ENCODE measurements around the gene AAR2.

Gene AAR2

DNA sequence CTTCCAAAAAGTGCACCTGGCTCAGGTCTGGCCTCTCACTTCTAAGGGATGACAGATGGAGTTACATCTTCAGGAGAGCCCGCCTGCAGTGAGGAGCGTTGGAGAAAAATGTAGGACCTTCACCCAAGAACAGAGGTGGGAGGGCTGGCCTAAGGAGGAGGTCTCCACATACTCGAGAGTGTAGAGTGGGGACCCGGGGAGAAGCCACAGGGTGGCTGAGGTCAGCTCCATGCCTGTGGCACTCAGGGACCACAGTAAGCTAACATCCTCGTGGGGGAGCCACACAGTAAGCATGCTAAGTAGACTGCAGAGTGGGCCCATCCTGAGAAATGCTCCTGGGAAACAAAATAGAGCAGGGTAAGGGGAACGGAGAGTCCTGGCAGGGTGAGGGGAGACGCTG, 24.0 kb downstream of the AAR2 start:
- DNase-seq (ENCODE audit: low spot score): no peak

DNA sequence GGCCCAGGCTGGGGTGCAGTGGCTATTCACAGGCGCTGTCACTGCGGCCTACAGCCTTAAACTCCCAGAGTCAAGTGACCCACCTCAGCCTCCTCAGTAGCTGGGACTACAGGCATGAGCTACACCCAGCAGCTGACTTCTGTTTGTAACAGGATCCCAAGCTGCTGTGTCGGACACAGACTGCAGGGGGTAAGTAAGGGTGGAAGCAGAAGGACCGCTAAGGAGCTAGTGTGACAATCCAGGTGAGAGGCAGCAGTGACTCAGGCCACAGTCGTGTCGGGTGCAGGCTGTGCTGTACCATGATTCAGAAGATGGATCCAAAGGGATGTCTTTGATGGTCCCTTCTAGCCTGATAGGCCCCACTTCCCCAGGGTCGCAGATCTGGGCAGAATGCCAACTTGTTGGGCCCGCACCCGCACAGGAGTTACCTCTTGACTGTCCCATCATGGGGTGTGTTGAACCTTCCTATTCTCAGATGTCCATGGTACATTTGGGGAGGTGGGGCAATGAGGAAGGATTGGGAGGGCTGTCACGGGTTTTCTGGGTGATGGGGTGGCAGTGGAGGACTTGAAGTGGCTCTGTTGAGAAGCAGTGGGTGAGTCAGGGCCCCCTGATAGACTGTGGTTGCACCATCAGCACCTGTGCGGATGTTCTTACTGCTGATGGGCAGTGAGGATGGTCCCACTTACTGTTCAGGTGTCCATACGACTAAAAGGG, 25.3 kb downstream of the AAR2 start:
- DNase-seq (ENCODE audit: low spot score): no peak

DNA sequence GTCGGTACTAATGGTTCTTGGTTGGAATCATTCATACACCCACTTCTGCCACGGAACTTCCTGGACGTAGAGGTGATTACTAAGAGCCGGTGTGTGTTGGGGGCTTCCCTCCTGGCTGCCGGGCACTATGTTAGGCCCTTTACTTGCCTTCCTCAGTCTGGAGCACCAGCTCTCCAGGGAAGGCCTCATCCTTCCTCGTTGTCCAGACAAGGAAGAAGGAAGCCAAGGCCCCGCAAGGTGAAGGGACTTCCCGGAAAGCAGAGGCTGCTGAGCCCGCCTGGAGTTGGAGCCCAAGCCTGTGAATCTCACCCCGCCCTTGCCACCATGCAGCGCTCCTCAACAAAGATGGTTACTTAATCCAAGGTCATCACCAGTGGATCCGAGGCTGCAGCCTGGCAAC, 26.2 kb downstream of the AAR2 start:
- no peak for DNase-seq (ENCODE audit: low spot score)

DNA sequence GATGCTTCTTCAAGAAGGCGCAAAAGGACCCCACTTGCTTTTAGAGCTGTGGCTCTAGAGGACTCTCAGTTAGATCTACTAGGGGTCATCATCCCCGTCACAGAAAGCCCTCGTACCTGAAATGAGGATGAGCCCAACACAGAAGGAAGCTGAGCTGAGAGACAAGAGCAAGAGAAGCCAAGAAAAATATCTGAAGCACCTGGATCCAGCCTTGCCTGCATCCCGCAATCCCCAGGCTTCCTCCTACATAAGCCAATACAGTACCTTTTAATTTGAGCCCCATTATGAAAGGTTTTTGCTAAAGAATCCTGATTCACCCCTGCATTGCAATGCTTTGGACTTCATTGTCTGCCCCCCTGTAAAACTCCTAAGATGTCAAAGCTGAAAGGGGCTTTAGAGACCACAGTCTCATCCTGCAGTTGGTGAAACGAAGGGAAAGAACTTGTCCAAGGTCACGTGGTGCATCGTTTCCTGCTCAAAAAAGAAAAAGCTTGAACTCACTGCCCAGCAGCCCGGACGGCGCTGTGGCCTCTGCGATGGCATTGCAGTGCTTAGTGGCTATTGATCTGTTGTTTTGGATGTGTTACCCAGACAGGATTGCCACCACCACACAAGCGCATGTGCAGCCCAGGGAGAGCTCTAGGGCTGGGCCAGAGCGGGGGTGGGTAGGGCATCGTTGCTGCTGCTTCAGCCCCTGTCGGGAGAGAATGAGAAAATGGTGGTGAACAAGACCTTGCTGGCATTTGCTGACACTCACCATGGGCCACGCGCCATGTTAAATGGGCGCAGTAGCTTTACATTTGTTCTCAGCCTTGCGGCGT, 28.4 kb downstream of the AAR2 start:
- no peak for DNase-seq (ENCODE audit: low spot score)

DNA sequence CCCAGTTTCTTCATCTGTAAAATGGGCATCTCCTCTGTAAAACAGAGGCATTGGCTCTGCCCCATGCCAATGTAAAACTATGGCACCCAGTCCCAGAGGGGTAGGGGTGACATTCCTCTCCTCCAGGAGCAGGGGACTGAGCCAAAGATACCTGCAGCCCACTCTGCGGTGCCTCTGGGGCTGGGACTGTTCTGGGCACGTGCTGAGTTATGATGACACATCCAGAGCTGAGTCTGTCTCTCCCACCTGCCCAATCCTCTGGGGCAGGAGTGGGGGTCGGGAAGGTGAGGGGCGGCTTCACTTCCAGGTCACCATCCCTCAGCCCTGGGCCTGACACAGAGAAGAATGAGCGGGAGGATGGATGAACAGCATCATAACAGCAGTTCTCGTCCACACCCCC, 29.9 kb downstream of the AAR2 start:
- DNase-seq (ENCODE audit: low spot score): no peak

DNA sequence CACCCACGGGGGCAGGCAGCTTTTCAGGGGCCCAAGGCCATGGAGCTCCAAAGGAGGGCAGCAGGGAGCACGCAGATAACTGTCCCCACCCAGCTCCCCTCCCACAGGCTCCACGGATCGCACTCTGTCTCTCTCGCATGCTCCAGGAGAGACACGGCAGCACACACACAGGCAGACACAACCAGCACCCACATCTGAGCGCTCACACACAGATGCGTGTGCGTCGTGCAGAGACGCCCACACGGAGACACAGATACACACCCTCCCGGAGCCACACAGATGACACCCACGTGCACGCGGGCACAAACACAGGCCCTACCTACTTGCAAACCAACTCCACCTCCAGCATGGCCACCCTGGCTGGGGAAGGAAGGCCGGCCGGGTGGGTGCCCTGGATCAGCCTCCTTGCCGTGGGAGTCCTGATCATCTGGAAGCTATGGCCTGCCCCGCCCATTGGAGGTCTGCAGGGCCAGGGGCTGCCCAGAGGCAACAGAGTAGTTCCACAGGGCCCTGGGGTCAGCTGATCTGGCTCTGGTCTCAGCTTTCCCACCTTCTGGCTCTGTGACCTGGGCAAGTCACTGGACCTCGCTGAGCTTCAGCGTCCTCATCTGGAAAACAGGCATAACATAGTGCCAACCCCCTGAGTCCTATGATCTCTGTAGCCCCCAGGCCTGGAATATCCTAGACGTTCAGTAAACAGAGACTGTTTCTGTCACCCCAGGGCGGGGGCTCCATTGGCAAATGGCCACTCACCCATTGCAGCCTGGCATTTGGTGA, 31.5 kb downstream of the AAR2 start:
- no peak for DNase-seq (ENCODE audit: low spot score)

DNA sequence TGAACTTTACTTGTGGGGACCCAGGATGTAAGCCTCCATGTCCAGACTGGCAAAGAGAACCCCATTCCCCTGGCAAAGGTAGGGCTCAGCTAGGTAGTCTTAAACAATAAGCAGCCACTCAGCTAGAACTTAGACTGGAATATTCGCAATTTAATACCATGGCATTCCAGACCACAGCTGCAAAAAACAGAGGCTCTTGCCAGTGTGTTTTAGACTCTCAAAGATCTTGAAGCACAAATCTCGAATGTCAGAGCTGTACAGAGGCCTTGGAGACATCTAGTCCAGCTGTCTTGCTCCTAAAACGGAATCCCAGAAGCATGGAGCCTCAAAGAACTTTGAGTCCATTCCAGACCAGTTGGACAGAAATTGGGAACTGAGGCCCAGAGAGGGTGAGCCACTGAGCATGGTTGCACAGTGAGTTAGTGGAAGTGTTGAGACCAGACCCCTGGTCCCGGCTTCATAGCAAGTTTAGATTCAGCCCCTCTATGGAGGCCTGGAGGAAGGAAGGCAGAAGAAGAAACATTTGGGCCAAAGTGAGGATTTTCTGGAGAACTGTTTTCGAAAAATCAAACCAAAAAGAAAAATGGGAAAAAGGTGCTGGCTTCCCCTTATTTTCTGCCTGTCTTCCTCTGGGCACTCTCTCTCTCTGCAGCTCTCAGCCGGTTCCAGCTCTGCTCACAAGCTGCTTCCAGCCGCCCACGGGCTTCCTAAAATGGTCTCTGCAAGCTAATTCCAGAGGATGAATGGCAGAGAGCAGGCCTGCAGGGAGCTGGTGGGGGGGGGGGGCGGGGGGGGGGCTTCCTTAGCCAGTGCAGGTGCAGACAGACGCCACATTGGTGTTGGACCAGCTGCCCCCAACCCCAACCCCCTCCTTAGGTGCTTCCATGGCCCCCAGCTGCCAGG, 32.4 kb downstream of the AAR2 start:
- peak; percentile 47 for DNase-seq (ENCODE audit: low spot score)

DNA sequence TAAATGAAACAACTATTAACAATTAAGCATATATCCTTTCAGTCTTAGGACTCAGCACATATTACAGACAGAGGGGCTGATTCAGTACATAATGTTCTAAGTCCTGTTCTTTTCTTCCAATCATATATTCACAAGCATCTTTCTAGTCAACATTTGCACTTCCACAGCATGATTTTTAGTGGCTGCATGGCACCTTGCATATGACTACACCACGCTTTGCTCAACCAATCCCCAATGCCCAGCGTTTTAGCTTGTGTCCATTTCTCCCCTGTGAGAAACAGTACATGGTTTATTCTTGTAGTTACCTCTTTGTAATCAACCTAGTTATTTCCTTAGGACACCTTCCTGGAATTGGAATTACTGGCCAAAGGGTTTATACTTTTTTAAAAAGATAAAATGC, 33.2 kb downstream of the AAR2 start:
- DNase-seq (ENCODE audit: low spot score): no peak

DNA sequence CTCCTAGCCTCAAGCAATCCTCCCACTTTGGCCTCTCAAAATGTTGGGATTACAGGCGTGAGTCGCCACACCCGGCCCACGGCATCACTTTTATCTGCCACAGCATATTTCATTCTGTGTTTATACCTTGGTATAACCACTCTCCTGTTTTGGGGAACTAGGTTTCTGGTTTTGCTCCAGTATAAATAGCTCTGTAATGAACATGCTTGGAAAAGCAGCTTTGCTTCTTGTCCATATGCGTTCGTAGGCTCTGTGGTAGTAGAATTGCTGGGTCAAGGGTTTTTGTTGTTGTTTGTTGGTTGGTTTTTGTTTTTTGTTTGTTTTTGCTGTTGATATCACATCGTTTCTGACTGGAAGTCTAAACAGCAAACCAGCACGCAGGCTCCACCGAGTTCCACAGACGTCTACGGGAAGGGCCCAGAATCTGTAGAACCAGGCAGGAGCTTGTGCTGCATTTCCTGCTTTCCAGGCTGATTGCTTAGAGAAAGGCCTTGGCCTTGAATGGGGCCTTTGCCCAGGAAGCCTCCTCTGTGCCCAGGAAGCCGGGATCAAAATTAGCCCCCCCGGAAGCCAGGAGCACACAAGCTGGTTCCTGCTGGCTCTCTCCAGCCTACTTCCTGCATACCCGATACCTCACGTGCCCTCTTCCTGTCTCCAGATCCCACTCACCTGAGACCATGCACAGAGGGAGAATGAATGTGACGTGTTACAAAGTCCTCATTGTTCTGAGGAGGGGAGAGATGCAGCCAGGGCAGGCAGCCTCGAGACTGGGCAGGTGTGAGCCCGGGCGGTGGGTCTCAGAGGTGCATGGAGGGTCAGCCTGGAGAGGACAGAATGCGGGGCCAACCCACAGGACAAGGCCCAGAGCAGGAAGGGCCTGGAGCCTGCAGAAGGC, 34.7 kb downstream of the AAR2 start:
- DNase-seq (ENCODE audit: low spot score): no peak

DNA sequence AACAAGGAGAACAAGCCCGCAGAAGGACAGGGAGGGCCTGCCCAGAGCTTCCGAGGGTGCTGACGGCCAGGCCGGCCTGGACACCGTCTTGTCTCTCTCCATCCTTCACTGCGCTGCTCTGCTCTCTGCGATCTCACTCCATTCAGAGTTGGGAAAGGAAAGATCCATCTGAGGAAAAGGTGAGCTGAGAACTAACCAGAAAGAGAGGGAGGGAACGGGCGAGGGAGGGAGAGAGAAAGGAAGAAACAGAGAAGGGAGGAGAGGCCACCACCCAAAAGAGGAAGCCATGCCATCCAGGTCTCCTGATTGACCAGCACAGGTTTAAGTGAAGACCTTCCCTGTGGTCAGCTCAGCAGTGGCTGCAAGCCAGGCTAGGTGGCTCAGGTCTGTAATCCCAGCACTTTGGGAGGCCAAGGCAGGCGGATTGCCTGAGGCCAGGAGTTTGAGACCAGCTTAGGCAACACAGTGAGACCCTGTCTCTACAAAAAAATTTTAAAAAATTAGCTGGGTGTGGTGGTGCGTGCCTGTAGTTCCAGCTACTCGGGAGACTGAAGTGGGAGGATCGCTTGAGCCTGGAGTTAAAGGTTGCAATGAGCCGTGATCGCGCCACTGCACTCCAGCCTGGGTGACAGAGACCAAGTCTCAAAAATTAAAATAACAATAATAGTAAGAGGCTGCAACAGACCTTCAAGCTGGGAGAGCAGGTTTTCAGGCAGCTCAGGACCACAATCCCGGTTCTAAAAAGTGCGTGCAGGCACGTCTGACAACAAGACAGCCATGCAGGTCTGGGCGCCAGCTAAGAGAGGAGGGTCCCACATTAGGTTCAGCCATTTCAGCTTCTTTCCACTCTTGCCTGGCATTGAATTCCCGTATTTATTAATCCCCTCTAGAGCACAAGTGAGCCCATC, 35.6 kb downstream of the AAR2 start:
- DNase-seq (ENCODE audit: low spot score): no peak

DNA sequence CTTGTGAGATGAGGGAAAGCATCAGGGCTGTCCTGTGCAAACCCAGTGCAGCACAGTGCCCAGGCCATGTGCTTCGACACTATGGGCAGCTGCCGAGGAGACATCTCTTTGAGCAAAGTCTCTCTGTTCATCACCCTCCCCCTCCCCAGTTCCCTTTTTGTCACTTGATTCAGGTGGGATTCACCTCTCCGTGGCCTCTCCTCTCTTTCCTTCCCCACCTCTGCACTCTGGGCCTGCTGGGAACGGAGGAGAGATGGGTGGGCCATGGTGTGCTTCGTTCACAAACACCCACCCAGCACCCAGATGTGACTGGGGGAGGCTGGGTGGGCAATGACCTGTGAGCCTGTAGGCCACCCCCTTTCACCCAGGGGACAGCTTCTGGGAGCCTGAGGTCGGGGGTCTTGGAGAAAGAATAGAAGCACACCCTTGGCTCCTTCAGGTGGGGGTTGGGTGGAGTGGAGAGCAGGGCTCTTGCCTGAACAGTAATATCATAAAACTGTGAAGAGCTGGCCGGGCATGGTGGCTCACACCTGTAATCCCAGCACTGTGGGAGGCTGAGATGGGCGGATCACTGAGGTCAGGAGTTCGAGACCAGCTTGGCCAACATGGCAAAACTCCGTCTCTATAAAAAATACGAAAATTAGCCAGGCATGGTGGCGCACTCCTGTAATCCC, 36.4 kb downstream of the AAR2 start:
- no peak for DNase-seq (ENCODE audit: low spot score)

DNA sequence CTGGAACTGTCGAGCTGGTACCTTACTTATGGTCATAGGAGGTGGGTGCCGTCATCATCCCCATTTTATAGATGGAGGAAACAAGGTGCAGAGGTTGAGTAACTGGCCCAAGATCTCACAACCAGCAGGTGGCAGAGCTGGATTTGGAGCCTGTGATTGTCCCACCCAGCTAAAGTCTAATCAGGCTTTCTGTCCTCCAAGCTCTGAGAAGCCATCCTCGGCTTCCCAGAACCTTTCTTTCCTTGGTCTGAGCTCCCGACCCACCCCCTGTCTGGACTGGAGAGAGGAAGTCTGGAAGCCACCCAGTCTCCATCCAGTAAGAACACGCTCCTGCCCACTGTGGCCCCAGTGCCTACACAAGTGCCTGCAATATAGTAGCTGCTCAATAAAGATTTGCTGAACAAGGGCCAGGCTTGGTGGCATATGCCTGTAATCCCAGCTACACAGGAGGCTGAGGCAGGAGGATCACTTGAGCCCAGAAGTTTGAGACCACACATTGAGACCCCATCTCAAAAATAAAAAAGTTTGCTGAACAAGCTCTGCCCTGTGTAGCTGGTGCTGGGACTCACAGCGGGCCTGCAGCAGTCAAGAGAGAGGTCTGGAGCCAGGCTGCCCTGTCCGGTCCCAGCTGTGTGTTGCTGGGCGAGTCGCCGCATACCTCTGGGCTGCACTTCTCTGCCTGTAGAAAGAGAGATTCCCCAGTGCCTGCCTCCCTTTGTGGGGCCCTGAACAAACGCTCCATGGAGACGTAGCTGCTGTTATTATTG, 37.3 kb downstream of the AAR2 start:
- peak; percentile 48 for DNase-seq (ENCODE audit: low spot score)

DNA sequence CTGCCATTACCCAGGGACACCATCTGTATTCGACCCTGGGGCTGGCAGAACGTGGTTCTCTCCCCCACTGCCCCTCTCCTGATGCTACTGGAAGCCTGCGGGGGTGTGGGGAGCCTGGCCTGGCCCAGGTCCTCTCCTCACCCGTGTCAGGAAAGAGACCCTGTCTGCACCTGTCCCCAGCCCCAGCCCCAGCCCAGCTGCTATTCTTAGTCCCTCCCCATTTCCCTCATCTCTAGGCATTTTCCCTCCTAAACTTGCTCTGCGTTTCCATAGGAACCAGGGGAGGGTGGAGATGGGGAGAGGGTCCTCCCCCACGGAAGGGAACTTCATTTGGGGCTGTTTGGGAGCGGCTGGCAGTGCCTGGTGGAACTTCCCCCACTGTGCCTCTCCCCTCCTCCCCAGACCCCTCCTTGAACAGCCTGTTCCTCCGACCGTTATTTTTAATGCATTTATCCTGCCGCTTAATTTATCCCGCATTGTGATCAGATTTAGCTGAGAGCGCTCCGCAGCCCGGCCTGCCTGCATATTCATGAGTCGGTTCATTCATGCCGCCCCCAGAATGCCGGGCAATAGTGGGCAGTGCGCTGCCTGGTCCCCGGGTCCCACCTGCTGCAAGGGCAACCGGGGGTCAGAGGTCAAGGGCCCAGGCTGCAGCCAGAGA, 38.0 kb downstream of the AAR2 start:
- no peak for DNase-seq (ENCODE audit: low spot score)

DNA sequence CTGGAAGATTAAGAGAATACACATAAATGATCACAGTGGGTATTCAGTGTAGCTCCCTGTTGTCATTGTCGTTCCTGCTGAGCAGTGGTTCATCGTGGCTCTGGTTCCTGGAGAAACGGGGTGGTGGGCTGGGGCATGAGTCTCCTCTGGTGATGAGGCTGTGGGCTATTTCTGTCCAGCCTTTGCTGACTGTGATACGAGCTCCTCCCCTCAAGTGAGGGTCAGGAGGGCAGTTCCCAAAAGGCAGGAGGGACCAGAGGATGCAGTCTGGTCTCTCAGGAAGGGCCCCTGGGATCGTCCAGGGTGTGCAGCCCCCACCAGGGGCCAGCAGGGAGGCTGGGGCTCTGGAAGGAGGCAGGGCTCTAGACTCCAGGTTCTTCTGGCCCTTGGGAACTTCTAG, 38.7 kb downstream of the AAR2 start:
- no peak for DNase-seq (ENCODE audit: low spot score)

DNA sequence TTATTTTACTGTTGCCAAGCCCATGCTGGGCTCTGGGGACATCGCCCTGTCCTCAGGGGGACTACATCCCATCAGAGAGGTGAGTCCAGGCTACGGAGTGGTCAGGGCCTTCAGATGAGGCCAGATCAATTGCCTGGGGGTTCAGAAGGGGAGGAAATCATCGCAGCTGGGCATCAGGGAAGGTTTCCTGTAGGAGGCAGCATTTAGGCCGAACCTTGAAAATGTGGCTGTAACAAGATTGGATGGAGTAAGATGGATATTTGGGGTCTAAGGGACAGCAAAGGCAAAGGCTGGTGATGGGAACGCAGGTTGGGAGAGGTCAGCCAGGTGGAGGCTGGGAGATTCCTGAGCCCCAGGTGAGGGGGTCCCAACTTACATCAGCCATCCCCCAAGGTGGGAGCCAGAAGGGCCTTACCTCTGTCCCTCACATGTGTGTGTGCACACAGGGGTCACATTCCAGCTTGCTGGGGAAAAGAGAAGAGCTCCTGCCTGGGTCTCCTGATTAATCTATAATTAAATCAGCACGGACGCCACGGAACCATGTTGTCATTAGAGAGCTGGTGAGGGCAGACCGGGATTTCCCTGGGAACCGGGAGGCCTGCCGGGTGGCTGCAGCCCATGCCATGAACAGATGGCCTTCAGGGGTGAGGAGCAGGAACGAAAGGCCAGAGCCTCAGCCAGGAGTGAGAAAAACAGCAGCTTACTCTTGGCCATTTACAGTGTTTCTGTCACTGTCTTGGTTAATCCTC, 39.3 kb downstream of the AAR2 start:
- no peak for DNase-seq (ENCODE audit: low spot score)

DNA sequence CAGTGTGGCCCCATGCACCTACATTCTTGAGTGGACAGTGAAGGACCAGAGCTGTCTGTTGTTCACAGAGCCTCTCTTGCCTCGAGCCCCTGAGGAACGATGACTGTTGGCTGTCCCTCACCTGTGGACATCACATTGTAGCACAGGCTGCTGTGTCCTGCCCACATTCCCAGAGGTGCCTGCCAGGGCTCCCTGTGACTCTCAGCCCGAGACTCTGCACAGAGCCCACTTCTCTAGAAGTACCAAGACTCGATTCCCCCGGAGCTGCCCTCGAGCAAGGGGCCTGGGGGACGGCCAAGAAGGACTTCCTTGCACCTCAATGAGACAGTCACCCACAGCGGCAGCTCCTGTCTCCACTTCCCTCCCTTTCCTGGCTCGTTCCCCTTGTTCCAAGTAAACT, 41.3 kb downstream of the AAR2 start:
- DNase-seq (ENCODE audit: low spot score): no peak

DNA sequence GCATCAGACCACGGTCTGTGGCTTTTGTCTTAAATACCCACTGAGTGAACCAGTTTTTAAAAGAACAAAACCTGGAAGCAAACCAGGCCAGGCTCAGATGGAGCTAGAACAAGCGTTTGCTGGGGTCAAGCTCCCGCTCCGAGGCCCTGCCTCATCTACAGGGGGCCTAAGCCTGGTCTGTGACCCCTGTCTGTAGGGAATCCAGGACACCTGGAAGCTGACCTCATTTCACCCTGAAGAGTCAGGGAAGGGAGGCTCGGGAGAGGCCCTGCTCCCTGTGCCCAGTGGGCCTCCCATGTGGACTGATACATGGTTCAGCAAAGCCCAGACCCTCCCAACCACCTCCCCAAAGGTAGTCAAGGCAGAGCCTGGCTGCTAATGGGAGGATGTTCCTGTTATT, 43.1 kb downstream of the AAR2 start:
- no peak for DNase-seq (ENCODE audit: low spot score)
